Liver (tissue), 9 donors: ENCODE results near the gene XRCC5. TPM values are rescaled to one million over a fixed set of nuclear protein-coding genes. Genes with fewer than 3 reads are reported as not detected.

Source experiments
- DNase-seq: peaks from one replicate; pipeline ENCODE4 v3.0.0-alpha.2; 2017; ENCODE audit warnings: low spot score
- H3K27ac ChIP-seq, 2 donors: one replicate each; pipeline ENCODE4 v1.7.0; 2013; ENCODE audit warnings: inconsistent platforms in 2 of 2, low read length in 2 of 2, control low read depth in 1 of 2, low read depth in 1 of 2, mild to moderate bottlenecking in 1 of 2
- H3K27me3 ChIP-seq, 4 donors: one replicate each; pipeline versions ENCODE4 v1.6.1 to v1.7.0; 2013; ENCODE audit warnings: low read length in 3 of 4, inconsistent platforms in 1 of 4, mild to moderate bottlenecking in 1 of 4, moderate library complexity in 1 of 4; ENCODE audit not compliant: control insufficient read depth in 4 of 4, insufficient read depth in 4 of 4
- H3K36me3 ChIP-seq, 4 donors: one replicate each; pipeline versions ENCODE4 v1.6.1 to v1.7.0; 2013; ENCODE audit warnings: low read length in 3 of 4, mild to moderate bottlenecking in 3 of 4, low read depth in 1 of 4, moderate library complexity in 1 of 4; ENCODE audit not compliant: control insufficient read depth in 4 of 4, insufficient read depth in 3 of 4
- H3K4me1 ChIP-seq, 4 donors: one replicate each; pipeline versions ENCODE4 v1.6.1 to v1.7.0; 2013; ENCODE audit warnings: low read length in 3 of 4, mild to moderate bottlenecking in 3 of 4, moderate library complexity in 1 of 4; ENCODE audit not compliant: control insufficient read depth in 4 of 4, insufficient read depth in 4 of 4
- H3K4me3 ChIP-seq, 3 donors: one replicate each; pipeline versions ENCODE4 v1.6.1 to v1.7.0; 2013; ENCODE audit warnings: low read length in 3 of 3, control low read depth in 1 of 3, low read depth in 1 of 3, mild to moderate bottlenecking in 1 of 3
- H3K9ac ChIP-seq, 2 donors: one replicate each; pipeline ENCODE4 v1.7.0; 2013; ENCODE audit warnings: low read length in 2 of 2, mild to moderate bottlenecking in 2 of 2, moderate library complexity in 2 of 2, control low read depth in 1 of 2, low read depth in 1 of 2
- H3K9me3 ChIP-seq, 4 donors: one replicate each; pipeline versions ENCODE4 v1.6.1 to v1.7.0; 2013; ENCODE audit warnings: low read length in 3 of 4; ENCODE audit not compliant: control insufficient read depth in 4 of 4
- EGR1 ChIP-seq, 2 donors: IDR thresholded peaks; 2 replicates each; pipeline ENCODE4 v1.6.1; 2016 to 2018; ENCODE audit warnings: antibody characterized with exemption in 2 of 2, low read depth in 2 of 2
- FOXA1 ChIP-seq: IDR thresholded peaks from 2 replicates; pipeline ENCODE4 v1.6.1; 2016; ENCODE audit warnings: antibody characterized with exemption
- FOXA2 ChIP-seq: IDR thresholded peaks from 2 replicates; pipeline ENCODE4 v1.6.1; 2016; ENCODE audit warnings: antibody characterized with exemption
- JUND ChIP-seq, 2 donors: IDR thresholded peaks; 2 replicates each; pipeline ENCODE4 v1.6.1; 2016; ENCODE audit warnings: antibody characterized with exemption in 2 of 2
- NR2F2 ChIP-seq: IDR thresholded peaks from 2 replicates; pipeline ENCODE4 v1.6.1; 2016; ENCODE audit warnings: antibody characterized with exemption
- RAD21 ChIP-seq, 2 donors: IDR thresholded peaks; 2 replicates each; pipeline ENCODE4 v1.6.1; 2016; ENCODE audit warnings: antibody characterized with exemption in 2 of 2, mild to moderate bottlenecking in 2 of 2
- RXRA ChIP-seq, 2 donors: IDR thresholded peaks; 2 replicates each; pipeline ENCODE4 v1.6.1; 2017 to 2018; ENCODE audit warnings: antibody characterized with exemption in 2 of 2, mild to moderate bottlenecking in 1 of 2
- WGBS: extraction: QIAGEN DNeasy Blood & Tissue Kit; methylation state at CpG from one replicate; pipeline ENCODE4 v1.1.7; 2013; 5-methylcytosine and 5-hydroxymethylcytosine counted together
- polyA plus RNA-seq, 2 donors: library from polyadenylated mRNA; stranded (reverse) in 1 of 2; unstranded in 1 of 2; fragments of 200-250 nt in 1 of 2; fragments of >200 nt in 1 of 2; fragmentation: Nextera tagmentation in 1 of 2; extraction: Ambion mirVana in 1 of 2; gene quantifications; one replicate each; pipeline versions ENCODE4 v1.2.1 to v1.2.3, GENCODE V29; 2013 to 2015
- total RNA-seq, 2 donors: library from RNA; depleted of rRNA; stranded (reverse); fragments of >200 nt; gene quantifications; one replicate each; pipeline ENCODE4 v1.2.3, GENCODE V29; 2014
- TF ChIP-seq, protein P1 (sequence below): IDR thresholded peaks from 2 replicates; pipeline ENCODE4 v1.6.1; 2016; ENCODE audit warnings: antibody characterized with exemption, mild to moderate bottlenecking
- TF ChIP-seq, protein P2 (sequence below): IDR thresholded peaks from 2 replicates; pipeline ENCODE4 v1.6.1; 2016; ENCODE audit warnings: antibody characterized with exemption
- TF ChIP-seq, protein P3 (sequence below): IDR thresholded peaks from 2 replicates; pipeline ENCODE4 v1.6.1; 2016; ENCODE audit warnings: antibody characterized with exemption
- TF ChIP-seq, protein P4 (sequence below): fragments of 150-350 bp; IDR thresholded peaks from 2 replicates; pipeline ENCODE4 v1.5.1; 2017; ENCODE audit warnings: improper control_type of control experiment, low read depth, low read length; ENCODE audit not compliant: missing input control
- donor health status: healthy.
- donor health status: healthy.
- donor health status: healthy.
- donor health status: healthy.
- donor health status: healthy.

XRCC5 gene
- total and polyA plus RNA-seq, 4 donors, result 63.7 to 140 (median 84.5) TPM

DNA sequence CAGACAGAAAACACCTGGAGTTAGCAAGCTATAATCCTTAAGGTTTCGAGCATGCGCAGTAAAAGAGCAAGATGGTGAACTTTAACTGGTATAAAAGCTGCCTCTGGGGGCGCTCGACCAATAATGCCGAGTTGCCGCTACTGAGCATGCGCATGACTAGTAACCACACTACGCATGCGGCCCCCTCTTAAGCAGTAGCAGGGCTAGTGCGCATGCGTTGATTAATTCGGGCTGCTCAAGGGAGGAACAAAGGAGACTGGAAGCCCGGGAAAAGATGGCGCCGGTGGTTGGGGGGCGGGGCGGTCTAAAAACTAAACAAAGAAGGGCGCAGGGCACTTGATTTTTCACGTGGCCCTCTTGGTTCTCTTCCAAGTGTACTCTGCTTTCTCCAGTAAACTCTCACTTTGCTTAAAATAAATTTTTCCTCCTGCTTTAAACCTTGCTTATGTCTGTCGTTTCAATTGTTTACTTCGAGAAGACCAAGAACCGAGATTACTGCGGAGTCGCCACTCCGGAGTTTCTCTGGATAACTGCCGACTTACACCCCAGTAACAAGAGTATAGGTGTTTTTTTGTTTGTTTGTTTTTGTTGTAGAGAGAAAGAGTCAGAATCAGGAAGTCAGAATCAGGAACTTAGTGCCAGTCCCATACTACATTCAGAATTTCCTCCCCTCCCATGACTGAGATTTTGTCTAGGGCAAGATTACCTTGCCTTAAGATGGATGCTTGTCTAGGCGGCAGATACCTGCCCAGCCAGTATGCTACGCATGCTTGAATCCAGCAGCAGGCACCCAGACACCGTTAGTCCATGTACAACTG is 5.8 kb downstream of the XRCC5 start (continued):
- TF ChIP-seq, protein P1, sequence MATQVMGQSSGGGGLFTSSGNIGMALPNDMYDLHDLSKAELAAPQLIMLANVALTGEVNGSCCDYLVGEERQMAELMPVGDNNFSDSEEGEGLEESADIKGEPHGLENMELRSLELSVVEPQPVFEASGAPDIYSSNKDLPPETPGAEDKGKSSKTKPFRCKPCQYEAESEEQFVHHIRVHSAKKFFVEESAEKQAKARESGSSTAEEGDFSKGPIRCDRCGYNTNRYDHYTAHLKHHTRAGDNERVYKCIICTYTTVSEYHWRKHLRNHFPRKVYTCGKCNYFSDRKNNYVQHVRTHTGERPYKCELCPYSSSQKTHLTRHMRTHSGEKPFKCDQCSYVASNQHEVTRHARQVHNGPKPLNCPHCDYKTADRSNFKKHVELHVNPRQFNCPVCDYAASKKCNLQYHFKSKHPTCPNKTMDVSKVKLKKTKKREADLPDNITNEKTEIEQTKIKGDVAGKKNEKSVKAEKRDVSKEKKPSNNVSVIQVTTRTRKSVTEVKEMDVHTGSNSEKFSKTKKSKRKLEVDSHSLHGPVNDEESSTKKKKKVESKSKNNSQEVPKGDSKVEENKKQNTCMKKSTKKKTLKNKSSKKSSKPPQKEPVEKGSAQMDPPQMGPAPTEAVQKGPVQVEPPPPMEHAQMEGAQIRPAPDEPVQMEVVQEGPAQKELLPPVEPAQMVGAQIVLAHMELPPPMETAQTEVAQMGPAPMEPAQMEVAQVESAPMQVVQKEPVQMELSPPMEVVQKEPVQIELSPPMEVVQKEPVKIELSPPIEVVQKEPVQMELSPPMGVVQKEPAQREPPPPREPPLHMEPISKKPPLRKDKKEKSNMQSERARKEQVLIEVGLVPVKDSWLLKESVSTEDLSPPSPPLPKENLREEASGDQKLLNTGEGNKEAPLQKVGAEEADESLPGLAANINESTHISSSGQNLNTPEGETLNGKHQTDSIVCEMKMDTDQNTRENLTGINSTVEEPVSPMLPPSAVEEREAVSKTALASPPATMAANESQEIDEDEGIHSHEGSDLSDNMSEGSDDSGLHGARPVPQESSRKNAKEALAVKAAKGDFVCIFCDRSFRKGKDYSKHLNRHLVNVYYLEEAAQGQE, result no peak
- TF ChIP-seq, protein P2, sequence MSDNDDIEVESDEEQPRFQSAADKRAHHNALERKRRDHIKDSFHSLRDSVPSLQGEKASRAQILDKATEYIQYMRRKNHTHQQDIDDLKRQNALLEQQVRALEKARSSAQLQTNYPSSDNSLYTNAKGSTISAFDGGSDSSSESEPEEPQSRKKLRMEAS, result peak; percentile 73
- TF ChIP-seq NR2F2, result peak; percentile 27
- no peak for TF ChIP-seq JUND (IDR thresholded peaks at IDR 0.05)
- peak; percentile 15 to 31 for TF ChIP-seq RAD21 (IDR thresholded peaks at IDR 0.05)

DNA sequence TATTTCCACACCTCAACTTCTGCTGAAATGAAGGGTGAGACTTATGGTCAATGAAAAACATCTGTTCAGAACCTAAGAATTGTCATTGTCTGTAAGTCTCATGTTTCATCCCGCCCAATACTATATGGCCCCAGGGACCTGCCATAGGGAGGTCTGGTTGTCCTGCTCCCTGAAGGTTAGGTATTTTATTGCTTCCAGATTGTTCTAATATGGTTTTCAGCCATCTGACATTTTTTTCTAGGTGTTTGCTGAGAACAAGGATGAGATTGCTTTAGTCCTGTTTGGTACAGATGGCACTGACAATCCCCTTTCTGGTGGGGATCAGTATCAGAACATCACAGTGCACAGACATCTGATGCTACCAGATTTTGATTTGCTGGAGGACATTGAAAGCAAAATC is 7.3 kb downstream of the XRCC5 start:
- peaks cover 7 to 33% (median 23%) of the 10 kb centered on the region in 4 donors for H3K4me1 ChIP-seq
- TF ChIP-seq, protein P3, sequence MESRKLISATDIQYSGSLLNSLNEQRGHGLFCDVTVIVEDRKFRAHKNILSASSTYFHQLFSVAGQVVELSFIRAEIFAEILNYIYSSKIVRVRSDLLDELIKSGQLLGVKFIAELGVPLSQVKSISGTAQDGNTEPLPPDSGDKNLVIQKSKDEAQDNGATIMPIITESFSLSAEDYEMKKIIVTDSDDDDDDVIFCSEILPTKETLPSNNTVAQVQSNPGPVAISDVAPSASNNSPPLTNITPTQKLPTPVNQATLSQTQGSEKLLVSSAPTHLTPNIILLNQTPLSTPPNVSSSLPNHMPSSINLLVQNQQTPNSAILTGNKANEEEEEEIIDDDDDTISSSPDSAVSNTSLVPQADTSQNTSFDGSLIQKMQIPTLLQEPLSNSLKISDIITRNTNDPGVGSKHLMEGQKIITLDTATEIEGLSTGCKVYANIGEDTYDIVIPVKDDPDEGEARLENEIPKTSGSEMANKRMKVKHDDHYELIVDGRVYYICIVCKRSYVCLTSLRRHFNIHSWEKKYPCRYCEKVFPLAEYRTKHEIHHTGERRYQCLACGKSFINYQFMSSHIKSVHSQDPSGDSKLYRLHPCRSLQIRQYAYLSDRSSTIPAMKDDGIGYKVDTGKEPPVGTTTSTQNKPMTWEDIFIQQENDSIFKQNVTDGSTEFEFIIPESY, result no peak
- no peak for TF ChIP-seq FOXA2
- no peak for TF ChIP-seq EGR1 (IDR thresholded peaks at IDR 0.05; ENCODE audit: low read depth in 2 of 2)
- TF ChIP-seq, protein P1, result no peak
- no peak for TF ChIP-seq JUND (IDR thresholded peaks at IDR 0.05)
- no peak for TF ChIP-seq RXRA (IDR thresholded peaks at IDR 0.05)
- no peak for TF ChIP-seq FOXA1
- TF ChIP-seq, protein P4, sequence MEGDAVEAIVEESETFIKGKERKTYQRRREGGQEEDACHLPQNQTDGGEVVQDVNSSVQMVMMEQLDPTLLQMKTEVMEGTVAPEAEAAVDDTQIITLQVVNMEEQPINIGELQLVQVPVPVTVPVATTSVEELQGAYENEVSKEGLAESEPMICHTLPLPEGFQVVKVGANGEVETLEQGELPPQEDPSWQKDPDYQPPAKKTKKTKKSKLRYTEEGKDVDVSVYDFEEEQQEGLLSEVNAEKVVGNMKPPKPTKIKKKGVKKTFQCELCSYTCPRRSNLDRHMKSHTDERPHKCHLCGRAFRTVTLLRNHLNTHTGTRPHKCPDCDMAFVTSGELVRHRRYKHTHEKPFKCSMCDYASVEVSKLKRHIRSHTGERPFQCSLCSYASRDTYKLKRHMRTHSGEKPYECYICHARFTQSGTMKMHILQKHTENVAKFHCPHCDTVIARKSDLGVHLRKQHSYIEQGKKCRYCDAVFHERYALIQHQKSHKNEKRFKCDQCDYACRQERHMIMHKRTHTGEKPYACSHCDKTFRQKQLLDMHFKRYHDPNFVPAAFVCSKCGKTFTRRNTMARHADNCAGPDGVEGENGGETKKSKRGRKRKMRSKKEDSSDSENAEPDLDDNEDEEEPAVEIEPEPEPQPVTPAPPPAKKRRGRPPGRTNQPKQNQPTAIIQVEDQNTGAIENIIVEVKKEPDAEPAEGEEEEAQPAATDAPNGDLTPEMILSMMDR, result no peak
- H3K9me3 ChIP-seq, result no peaks in the 10 kb centered on the region
- H3K27me3 ChIP-seq, result no peaks in the 10 kb centered on the region
- no peak overlapping the region for H3K9ac ChIP-seq
- peaks cover 5 to 47% (median 27%) of the 10 kb centered on the region in 4 donors for H3K36me3 ChIP-seq
- no peak overlapping the region for H3K4me3 ChIP-seq
- no peak for DNase-seq
- no peak overlapping the region for H3K27ac ChIP-seq
- WGBS, result 97% methylated on average over 1 of the region's 1 CpG
